ENCODE results near the gene KRTAP4-7. TPM values are rescaled to one million over a fixed set of nuclear protein-coding genes. Genes with fewer than 3 reads are reported as not detected.

The KRTAP4-7 gene
- total RNA-seq, 5 donors from 2014 or later (not counting 1 experiment from before 2014, with no cell fraction given): not detected

Other genes starting within 250 kb of the KRTAP4-7 start
- gene KRT12, start 216.9 kb upstream of the KRTAP4-7 start, total RNA-seq: under 1 TPM in 1 of 5 donors, not detected in 4; 0.10 TPM
- under 1 TPM in 1 of 5 donors, not detected in 4; 0.47 TPM for gene KRT20, start 198.9 kb upstream of the KRTAP4-7 start, total RNA-seq
- gene KRT23, start 146.5 kb upstream of the KRTAP4-7 start, total RNA-seq: not detected
- gene KRT39, start 117.2 kb upstream of the KRTAP4-7 start, total RNA-seq: not detected
- not detected for gene KRT40, start 99.8 kb upstream of the KRTAP4-7 start, total RNA-seq
- gene KRTAP3-3, start 90.0 kb upstream of the KRTAP4-7 start, total RNA-seq: not detected
- not detected for gene KRTAP3-2, start 84.2 kb upstream of the KRTAP4-7 start, total RNA-seq
- gene KRTAP3-1, start 75.0 kb upstream of the KRTAP4-7 start, total RNA-seq: not detected
- not detected for gene KRTAP1-5, start 56.9 kb upstream of the KRTAP4-7 start, total RNA-seq
- gene KRTAP1-4, start 54.0 kb upstream of the KRTAP4-7 start, total RNA-seq: not detected
- not detected for gene KRTAP1-3, start 49.3 kb upstream of the KRTAP4-7 start, total RNA-seq
- not detected for gene KRTAP1-1, start 42.7 kb upstream of the KRTAP4-7 start, total RNA-seq
- not detected for gene KRTAP2-1, start 36.8 kb upstream of the KRTAP4-7 start, total RNA-seq
- not detected for gene KRTAP2-2, start 28.9 kb upstream of the KRTAP4-7 start, total RNA-seq
- not detected for gene KRTAP2-3, start 24.0 kb upstream of the KRTAP4-7 start, total RNA-seq
- not detected for gene KRTAP2-4, start 18.3 kb upstream of the KRTAP4-7 start, total RNA-seq
- not detected for gene KRTAP4-8, start 14.0 kb downstream of the KRTAP4-7 start, total RNA-seq
- not detected for gene KRTAP4-16, start 18.1 kb downstream of the KRTAP4-7 start, total RNA-seq
- gene KRTAP4-9, start 21.2 kb downstream of the KRTAP4-7 start, total RNA-seq: not detected
- gene KRTAP4-11, start 34.2 kb downstream of the KRTAP4-7 start, total RNA-seq: not detected
- gene KRTAP4-12, start 40.0 kb downstream of the KRTAP4-7 start, total RNA-seq: not detected
- gene KRTAP4-6, start 56.4 kb downstream of the KRTAP4-7 start, total RNA-seq: not detected
- gene KRTAP4-5, start 65.7 kb downstream of the KRTAP4-7 start, total RNA-seq: not detected
- gene KRTAP4-4, start 76.6 kb downstream of the KRTAP4-7 start, total RNA-seq: not detected
- gene KRTAP4-3, start 84.1 kb downstream of the KRTAP4-7 start, total RNA-seq: not detected
- not detected for gene KRTAP4-2, start 94.1 kb downstream of the KRTAP4-7 start, total RNA-seq
- gene KRTAP4-1, start 100.8 kb downstream of the KRTAP4-7 start, total RNA-seq: not detected
- gene KRTAP9-1, start 105.7 kb downstream of the KRTAP4-7 start, total RNA-seq: not detected
- gene KRTAP9-2, start 142.5 kb downstream of the KRTAP4-7 start, total RNA-seq: not detected
- not detected for gene KRTAP9-3, start 148.3 kb downstream of the KRTAP4-7 start, total RNA-seq
- not detected for gene KRTAP9-8, start 153.8 kb downstream of the KRTAP4-7 start, total RNA-seq
- gene KRTAP9-4, start 165.5 kb downstream of the KRTAP4-7 start, total RNA-seq: not detected
- gene KRTAP9-9, start 171.2 kb downstream of the KRTAP4-7 start, total RNA-seq: not detected
- not detected for gene KRTAP9-6, start 181.2 kb downstream of the KRTAP4-7 start, total RNA-seq
- gene KRTAP9-7, start 191.5 kb downstream of the KRTAP4-7 start, total RNA-seq: not detected
- under 1 TPM in 2 of 5 donors, not detected in 3; 0.43 to 0.84 TPM for gene KRTAP29-1, start 218.7 kb downstream of the KRTAP4-7 start, total RNA-seq
- gene KRTAP16-1, start 225.2 kb downstream of the KRTAP4-7 start, total RNA-seq: 1 to 10 TPM in 1 of 5 donors, under 1 TPM in 3, not detected in 1; 0.16 to 1.1 (median 0.45) TPM
- gene KRTAP17-1, start 231.6 kb downstream of the KRTAP4-7 start, total RNA-seq: not detected

Data from T-cell (primary cell).